OCI-LY7 (cell line): ENCODE results near the gene STX17. TPM values are rescaled to one million over a fixed set of nuclear protein-coding genes. Genes with fewer than 3 reads are reported as not detected.

Experiments used
- BruUV-seq: library from RNA; stranded (reverse); fragments of 400-500 nt; replicated peaks from 2 replicates; lab custom pipeline; 2021; lab: Mats Ljungman, UMichigan
- CTCF ChIA-PET: fragments of 300-600 bp; sonication (Branson Sonifier 250); formaldehyde crosslinking; loops from one replicate; lab custom pipeline; 2022; ENCODE audit warnings: antibody characterized with exemption; ENCODE audit not compliant: unreplicated experiment; lab: Charles Lee
- POLR2A ChIA-PET: fragments of 300-600 bp; sonication (Branson Sonifier 250); formaldehyde crosslinking; loops from one replicate; lab custom pipeline; 2022; ENCODE audit warnings: antibody characterized with exemption; lab: Charles Lee
- DNase-seq: peaks from one replicate; pipeline ENCODE4 v3.0.0-alpha.2; 2015; ENCODE audit warnings: low spot score
- H2AFZ ChIP-seq: fragments of 200-600 bp; sonication (generic), shearing (Covaris generic); 2 replicates; pipeline ENCODE4 v1.6.1; 2014; ENCODE audit warnings: mild to moderate bottlenecking, antibody characterized with exemption, low read length, moderate library complexity
- H3K27ac ChIP-seq: fragments of 200-600 bp; sonication (generic); 2 replicates; pipeline ENCODE4 v1.5.1; 2014; ENCODE audit warnings: mixed run types, low read depth, mild to moderate bottlenecking, moderate library complexity, low read length, inconsistent platforms; ENCODE audit not compliant: poor library complexity, severe bottlenecking
- H3K36me3 ChIP-seq: fragments of 200-600 bp; sonication (generic); 2 replicates; pipeline ENCODE4 v1.6.1; 2014; ENCODE audit warnings: mild to moderate bottlenecking, antibody characterized with exemption, low read length, moderate library complexity, mixed read lengths; ENCODE audit not compliant: insufficient read depth
- H3K4me1 ChIP-seq: fragments of 200-600 bp; sonication (generic); 2 replicates; pipeline ENCODE4 v1.5.1; 2014; ENCODE audit warnings: mild to moderate bottlenecking, low read length; ENCODE audit not compliant: insufficient read depth, poor library complexity, severe bottlenecking
- H3K4me2 ChIP-seq: fragments of 200-600 bp; sonication (generic); 2 replicates; pipeline ENCODE4 v1.6.1; 2014; ENCODE audit warnings: mild to moderate bottlenecking, low read length
- H3K4me3 ChIP-seq: fragments of 200-600 bp; sonication (generic); 2 replicates; pipeline ENCODE4 v1.5.1; 2014; ENCODE audit warnings: mild to moderate bottlenecking, low read depth, low read length; ENCODE audit not compliant: poor library complexity, severe bottlenecking
- H3K79me2 ChIP-seq: fragments of 200-600 bp; sonication (generic); 2 replicates; pipeline ENCODE4 v1.6.1; 2016; ENCODE audit warnings: low read depth, mild to moderate bottlenecking, low read length, moderate library complexity, mixed read lengths; ENCODE audit not compliant: insufficient read depth
- H3K9me2 ChIP-seq: fragments of 200-600 bp; sonication (generic); 2 replicates; pipeline ENCODE4 v1.6.1; 2016; ENCODE audit warnings: mild to moderate bottlenecking, low read length, mixed read lengths; ENCODE audit not compliant: insufficient read depth
- H3K9me3 ChIP-seq: fragments of 200-600 bp; sonication (generic); 2 replicates; pipeline ENCODE4 v1.6.1; 2014; ENCODE audit warnings: mild to moderate bottlenecking, mixed run types, low read length, mixed read lengths
- H4K20me1 ChIP-seq: fragments of 200-600 bp; sonication (generic); 2 replicates; pipeline ENCODE4 v1.6.1; 2014; ENCODE audit warnings: mild to moderate bottlenecking, antibody characterized with exemption, low read length, moderate library complexity, mixed read lengths; ENCODE audit not compliant: insufficient read depth
- CTCF ChIP-seq: fragments of 200-600 bp; sonication (generic); conservative IDR thresholded peaks from 2 replicates; pipeline ENCODE4 v1.5.1; 2014; ENCODE audit warnings: mild to moderate bottlenecking, antibody characterized with exemption, low read length, moderate library complexity, mixed read lengths
- EZH2phosphoT487 ChIP-seq: fragments of 200-600 bp; sonication (generic); IDR thresholded peaks from 2 replicates; pipeline ENCODE4 v1.6.1; 2018; ENCODE audit warnings: low read depth, borderline replicate concordance, mild to moderate bottlenecking, mixed run types, antibody characterized with exemption, low read length, moderate library complexity, mixed read lengths
- intact Hi-C: fragments of 100-400 bp; cut with micrococcal nuclease; formaldehyde crosslinking; loops from one replicate; pipeline ENCODE4 v1.10.0; 2022; ENCODE audit not compliant: unreplicated experiment
- total RNA-seq, 2 experiments: library from RNA; depleted of rRNA in 1 of 2; stranded (reverse); fragments of >200 nt in 1 of 2; shearing (Covaris generic) in 1 of 2; gene quantifications; 2 replicates each; pipeline ENCODE4 v1.2.3, GENCODE V29; 2014 to 2022

Gene STX17
- total RNA-seq, 2 experiments from 2014 or later = 12.1 to 21.5 TPM

- H3K79me2 ChIP-seq = no peaks in the 10 kb centered on the region
- no peak for DNase-seq
- no peak overlapping the region for H3K4me2 ChIP-seq
- no peaks in the 10 kb centered on the region for H4K20me1 ChIP-seq
- ChIA-PET CTCF (no interaction called here), POLR2A (interaction anchor here (0.5 kb wide), 1 partner anchor 25 kb away, joined by 4 read pairs; no protein-coding TSS in a partner anchor)
- no peaks in the 10 kb centered on the region for H3K4me1 ChIP-seq
- peaks cover 5% of the 10 kb centered on the region; the same call in 1 of the 2 replicates for H3K9me3 ChIP-seq
- BruUV-seq = no TSS peak
- intact Hi-C loops = no loop called here
- no peak overlapping the region for H3K27ac ChIP-seq
- H3K4me3 ChIP-seq = no peak overlapping the region
- TF ChIP-seq CTCF (no peak), EZH2phosphoT487 (no peak)
- no peak overlapping the region for H2AFZ ChIP-seq
- H3K9me2 ChIP-seq = no peaks in the 10 kb centered on the region
- H3K36me3 ChIP-seq = peaks cover 21% of the 10 kb centered on the region
These were observed 48.4 kb downstream of the STX17 start for GRCh38 chr9:99954819-99955218.

GRCh38 chr9:99955606-99956005, 49.2 kb downstream of the STX17 start:
- POLR2A ChIA-PET = no interaction called here
- CTCF ChIA-PET = no interaction called here
- Histone ChIP-seq H4K20me1 (no peaks in the 10 kb centered on the region), H2AFZ (no peak overlapping the region), H3K9me3 (peaks cover 5% of the 10 kb centered on the region; the same call in 1 of the 2 replicates), H3K4me2 (no peak overlapping the region), H3K4me3 (no peak overlapping the region), H3K27ac (no peak overlapping the region), H3K36me3 (peaks cover 21% of the 10 kb centered on the region), H3K4me1 (no peaks in the 10 kb centered on the region), H3K9me2 (no peaks in the 10 kb centered on the region), H3K79me2 (no peaks in the 10 kb centered on the region)
- BruUV-seq = no TSS peak
- intact Hi-C loops = no loop called here
- DNase-seq = no peak
- TF ChIP-seq EZH2phosphoT487 (no peak), CTCF (no peak)

- no peak for DNase-seq
- Histone ChIP-seq H3K4me1 (no peaks in the 10 kb centered on the region), H2AFZ (no peak overlapping the region), H3K79me2 (no peaks in the 10 kb centered on the region), H3K4me2 (no peak overlapping the region), H3K9me3 (no peaks in the 10 kb centered on the region), H4K20me1 (no peaks in the 10 kb centered on the region), H3K4me3 (no peak overlapping the region), H3K36me3 (no peaks in the 10 kb centered on the region), H3K9me2 (no peaks in the 10 kb centered on the region), H3K27ac (no peak overlapping the region)
- ChIA-PET CTCF (no interaction called here), POLR2A (interaction anchor here (0.6 to 0.7 kb wide), 2 partner anchors 11 to 153 kb away, joined by 3 to 4 read pairs; no protein-coding TSS in a partner anchor)
- intact Hi-C loops = no loop called here
- TF ChIP-seq EZH2phosphoT487 (no peak), CTCF (no peak)
- BruUV-seq = no TSS peak
These were observed 56.3 kb downstream of the STX17 start for GRCh38 chr9:99962680-99963261.
